ENCODE measurements around the gene BBS2. TPM values are rescaled to one million over a fixed set of nuclear protein-coding genes. Genes with fewer than 3 reads are reported as not detected.

Gene BBS2
- total and polyA plus RNA-seq, 2 of the 4 experiments (the other 2 are of a cell fraction) = 18.6 to 32.3 TPM

DNA sequence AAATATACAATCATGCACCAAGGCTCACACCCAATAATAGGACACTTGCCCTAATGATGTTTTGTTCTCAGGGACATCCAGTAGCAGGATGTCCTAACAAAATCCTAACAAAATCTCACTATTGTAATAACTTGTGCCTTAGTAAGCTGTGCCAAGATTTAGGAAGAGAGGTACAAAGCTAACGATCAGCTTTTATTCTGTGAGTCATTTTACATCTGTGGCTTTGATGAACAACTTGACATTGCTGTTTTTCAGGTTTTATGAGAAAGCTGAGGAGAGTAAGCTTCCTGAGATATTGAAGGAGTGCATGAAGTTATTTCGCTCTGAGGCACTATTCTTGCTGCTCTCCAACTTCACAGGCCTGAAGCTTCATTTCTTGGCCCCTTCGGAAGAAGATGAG is 49.6 kb downstream of the BBS2 start:
- Histone ChIP-seq H3K9me3 (ENCODE audit: control insufficient read depth, insufficient read depth, low read length) (no peaks in the 10 kb centered on the region), H3K9me1 (ENCODE audit: insufficient read depth, low read length) (no peaks in the 10 kb centered on the region), H3K23ac (ENCODE audit: low read depth, low read length) (no peak overlapping the region), H4K8ac (ENCODE audit: low read depth in 2 of 2, low read length in 2 of 2) (no peak overlapping the region), H2BK20ac (ENCODE audit: low read depth, low read length) (no peak overlapping the region), H2BK15ac (ENCODE audit: low read depth, low read length) (no peak overlapping the region), H3K14ac (replicated peaks; ENCODE audit: low read depth, low read length) (no peak overlapping the region), H4K91ac (ENCODE audit: insufficient read depth, low read depth, low read length) (no peak overlapping the region), H2AFZ (replicated peaks; ENCODE audit: low read length, poor library complexity) (no peak overlapping the region), H3K4me2 (ENCODE audit: low read depth, low read length) (no peak overlapping the region), H2AK9ac (replicated peaks; ENCODE audit: low read depth, low read length, poor library complexity) (no peak overlapping the region), H3K27me3 (ENCODE audit: control insufficient read depth, insufficient read depth, low read length) (no peaks in the 10 kb centered on the region), H4K20me1 (ENCODE audit: insufficient read depth, low read length) (no peaks in the 10 kb centered on the region), H3K4ac (ENCODE audit: low read depth, low read length) (no peak overlapping the region), H3K4me1 (ENCODE audit: control insufficient read depth, insufficient read depth, low read length) (no peaks in the 10 kb centered on the region), H3K56ac (ENCODE audit: extremely low read depth, insufficient read depth, low read length) (no peak overlapping the region), H4K5ac (ENCODE audit: low read depth, low read length) (no peak overlapping the region), H3K79me1 (ENCODE audit: low read depth in 1 of 2, low read length in 2 of 2) (peaks cover 3 to 7% of the 10 kb centered on the region in 2 experiments; a peak in 3 of 4 replicates), H3K4me3 (ENCODE audit: insufficient read depth, low read depth, low read length) (no peak overlapping the region), H3K36me3 (ENCODE audit: control insufficient read depth, insufficient read depth, low read length) (peaks cover 53% of the 10 kb centered on the region), H2BK5ac (ENCODE audit: low read depth, low read length, poor library complexity, severe bottlenecking) (no peak overlapping the region), H2BK120ac (ENCODE audit: low read depth, low read length) (no peak overlapping the region), H3K9ac (ENCODE audit: low read depth, low read length) (no peak overlapping the region), H3K18ac (ENCODE audit: low read depth, low read length) (no peak overlapping the region), H3K27ac (ENCODE audit: insufficient read depth, low read length) (no peak overlapping the region), H2AK5ac (ENCODE audit: low read depth, low read length) (no peak overlapping the region)
- intact Hi-C loops (cut with micrococcal nuclease) = loop anchor here (2.0 kb wide), 1 partner anchor 13 kb away; no protein-coding TSS in a partner anchor
- no peak for TF ChIP-seq CEBPB (IDR thresholded peaks at IDR 0.05; ENCODE audit: low read depth, low read length)
- no TSS peak for BruUV-seq (replicated peaks)
- dilution Hi-C loops (cut with HindIII; ENCODE audit: low sequenced_read_pairs, unreplicated experiment) = no loop called here
- in situ Hi-C loops (cut with MboI; ENCODE audit: low sequenced_read_pairs) = no loop called here
- WGBS, 2 experiments (ENCODE audit: extremely low coverage in 2 of 2, insufficient read length in 1 of 2) = no CpG with 5 or more reads among the region's 3 CpGs
- POLR2A ChIA-PET (ENCODE audit: unreplicated experiment) = no interaction called here
- DNase-seq (no peak), ATAC-seq (ENCODE audit: low read depth) (no peak)
- CTCF ChIA-PET = interaction anchor here (1.0 kb wide), 1 partner anchor 232 kb away, joined by 4 read pairs; no protein-coding TSS in a partner anchor
